ENCODE data around the gene SUMO2. TPM values are rescaled to one million over a fixed set of nuclear protein-coding genes. Genes with fewer than 3 reads are reported as not detected.

Gene SUMO2
- total and polyA plus RNA-seq, 9 of the 15 experiments (the other 6 are each of a cell fraction or from before 2014, with no cell fraction given), result 157 to 733 (median 419) TPM

GRCh38 chr17:75130632-75131277, 52.0 kb downstream of the SUMO2 start (continued):
- peak; percentile 1; the same call in 1 of the 2 replicates for TF ChIP-seq ARID4B (CRISPR knock-in tag; IDR thresholded peaks at IDR 0.05)
- TF ChIP-seq TEAD1 (CRISPR knock-in tag; IDR thresholded peaks at IDR 0.05), result peak in 1 of 2 experiments; percentile 17; a peak in 1 of 4 replicates
- no peak for TF ChIP-seq SFPQ (IDR thresholded peaks at IDR 0.05; ENCODE audit: low read depth, low read length)
- TF ChIP-seq CBFA2T2 (conservative IDR thresholded peaks at IDR 0.05), result no peak
- no peak for TF ChIP-seq SLC30A9 (CRISPR knock-in tag; IDR thresholded peaks at IDR 0.05)
- TF ChIP-seq ZNF146 (CRISPR knock-in tag; IDR thresholded peaks at IDR 0.05; ENCODE audit: unreplicated experiment), result peak; percentile 18
- TF ChIP-seq ZBTB7A (IDR thresholded peaks at IDR 0.05; ENCODE audit: borderline replicate concordance, control insufficient read depth, low read depth, low read length), result peak; percentile 83; the same call in 1 of the 2 replicates
- no peak for TF ChIP-seq TRIM28 (IDR thresholded peaks at IDR 0.05)
- 0 out of 2 replicates have a peak, but pooled peaks have one; percentile 22 for TF ChIP-seq JUND (IDR thresholded peaks at IDR 0.05; ENCODE audit: borderline replicate concordance, low read depth, low read length)
- no peak for TF ChIP-seq JUND (tag; IDR thresholded peaks at IDR 0.05; ENCODE audit: borderline replicate concordance, low read depth, low read length)
- peak; percentile 4; the same call in 1 of the 2 replicates for TF ChIP-seq EP400 (IDR thresholded peaks at IDR 0.05)
- peak; percentile 61 for TF ChIP-seq SMC3 (conservative IDR thresholded peaks at IDR 0.05; ENCODE audit: insufficient read depth, low read depth, low read length)
- peak; percentile 46 to 65 for TF ChIP-seq RAD21 (CRISPR knock-in tag; conservative IDR thresholded peaks at IDR 0.05 in 1 of 2, IDR thresholded peaks at IDR 0.05 in 1 of 2)
- 0 out of 2 replicates have a peak, but pooled peaks have one; percentile 19 for TF ChIP-seq SP1 (CRISPR knock-in tag; IDR thresholded peaks at IDR 0.05)

All from K562 (cell line).